ENCODE data around the gene UROC1.

Gene UROC1

GRCh38 chr3:126497956-126498355 lies 19.6 kb downstream of the UROC1 start:
- DNase-seq (ENCODE audit: extremely low spot score): no peak
- ChIA-PET POLR2A (no interaction called here), CTCF (interaction anchor here (0.6 kb wide), 1 partner anchor 375 kb away, joined by 3 read pairs; no protein-coding TSS in a partner anchor)
- TF ChIP-seq LEF1 (IDR thresholded peaks at IDR 0.05; ENCODE audit: borderline replicate concordance): no peak
- TF ChIP-seq SUZ12 (IDR thresholded peaks at IDR 0.05): no peak
- no peak for TF ChIP-seq PKNOX1 (IDR thresholded peaks at IDR 0.05)
- TF ChIP-seq TARDBP (IDR thresholded peaks at IDR 0.05): no peak
- no peak for TF ChIP-seq SP1 (IDR thresholded peaks at IDR 0.05)
- TF ChIP-seq ZNF384 (IDR thresholded peaks at IDR 0.05): no peak
- no peak for TF ChIP-seq CTBP1 (IDR thresholded peaks at IDR 0.05; ENCODE audit: borderline replicate concordance)
- TF ChIP-seq ARNT (IDR thresholded peaks at IDR 0.05): no peak
- no peak for TF ChIP-seq ELF4 (IDR thresholded peaks at IDR 0.05)
- TF ChIP-seq NFRKB (IDR thresholded peaks at IDR 0.05): no peak
- no peak for TF ChIP-seq FOXK2 (IDR thresholded peaks at IDR 0.05)
- no peak for TF ChIP-seq HDGF (IDR thresholded peaks at IDR 0.05; ENCODE audit: borderline replicate concordance)
- TF ChIP-seq FOXA1 (IDR thresholded peaks at IDR 0.05): no peak
- TF ChIP-seq BHLHE40 (IDR thresholded peaks at IDR 0.05; ENCODE audit: borderline replicate concordance): no peak
- TF ChIP-seq L3MBTL2 (conservative IDR thresholded peaks at IDR 0.05): no peak

GRCh38 chr3:126496894-126497850 lies 20.4 kb downstream of the UROC1 start:
- TF ChIP-seq BHLHE40 (IDR thresholded peaks at IDR 0.05; ENCODE audit: borderline replicate concordance) (no peak), HDGF (IDR thresholded peaks at IDR 0.05; ENCODE audit: borderline replicate concordance) (no peak), CTBP1 (IDR thresholded peaks at IDR 0.05; ENCODE audit: borderline replicate concordance) (no peak), FOXK2 (IDR thresholded peaks at IDR 0.05) (no peak), FOXA1 (IDR thresholded peaks at IDR 0.05) (no peak), L3MBTL2 (conservative IDR thresholded peaks at IDR 0.05) (no peak), NFRKB (IDR thresholded peaks at IDR 0.05) (no peak), SP1 (IDR thresholded peaks at IDR 0.05) (no peak)
- POLR2A ChIA-PET: interaction anchor here (1.1 kb wide), 1 partner anchor 21 kb away, joined by 3 read pairs; the partner anchor contains the start of gene ZXDC
- no peak for DNase-seq (ENCODE audit: extremely low spot score)
- CTCF ChIA-PET: no interaction called here

GRCh38 chr3:126495786-126496185 lies 21.8 kb downstream of the UROC1 start:
- ChIA-PET POLR2A (interaction anchor here (1.1 kb wide), 1 partner anchor 20 kb away, joined by 3 read pairs; the partner anchor contains the start of gene ZXDC), CTCF (no interaction called here)
- DNase-seq (ENCODE audit: extremely low spot score): no peak

GRCh38 chr3:126494970-126495230 lies 22.7 kb downstream of the UROC1 start:
- CTCF ChIA-PET: no interaction called here
- TF ChIP-seq FOXK2 (IDR thresholded peaks at IDR 0.05) (no peak), BHLHE40 (IDR thresholded peaks at IDR 0.05; ENCODE audit: borderline replicate concordance) (no peak), PKNOX1 (IDR thresholded peaks at IDR 0.05) (no peak), FOXA1 (IDR thresholded peaks at IDR 0.05) (no peak), SP1 (IDR thresholded peaks at IDR 0.05) (no peak), CTBP1 (IDR thresholded peaks at IDR 0.05; ENCODE audit: borderline replicate concordance) (no peak), NFRKB (IDR thresholded peaks at IDR 0.05) (no peak), FOXM1 (IDR thresholded peaks at IDR 0.05; ENCODE audit: borderline replicate concordance) (no peak), HDGF (IDR thresholded peaks at IDR 0.05; ENCODE audit: borderline replicate concordance) (no peak), ELF4 (IDR thresholded peaks at IDR 0.05) (no peak), ZNF384 (IDR thresholded peaks at IDR 0.05) (no peak), TARDBP (IDR thresholded peaks at IDR 0.05) (no peak)
- POLR2A ChIA-PET: no interaction called here
- no peak for DNase-seq (ENCODE audit: extremely low spot score)

More at GRCh38 chr3:126495786-126496185, 21.8 kb downstream of the UROC1 start:
- TF ChIP-seq PKNOX1 (IDR thresholded peaks at IDR 0.05) (no peak), NFRKB (IDR thresholded peaks at IDR 0.05) (no peak), FOXM1 (IDR thresholded peaks at IDR 0.05; ENCODE audit: borderline replicate concordance) (no peak), L3MBTL2 (conservative IDR thresholded peaks at IDR 0.05) (no peak), FOXA1 (IDR thresholded peaks at IDR 0.05) (no peak), SP1 (IDR thresholded peaks at IDR 0.05) (no peak), CTBP1 (IDR thresholded peaks at IDR 0.05; ENCODE audit: borderline replicate concordance) (no peak), FOXK2 (IDR thresholded peaks at IDR 0.05) (no peak), ELF4 (IDR thresholded peaks at IDR 0.05) (no peak), LEF1 (IDR thresholded peaks at IDR 0.05; ENCODE audit: borderline replicate concordance) (no peak), SUZ12 (IDR thresholded peaks at IDR 0.05) (no peak), ZNF384 (IDR thresholded peaks at IDR 0.05) (no peak), HDGF (IDR thresholded peaks at IDR 0.05; ENCODE audit: borderline replicate concordance) (no peak), ARNT (IDR thresholded peaks at IDR 0.05) (no peak), BHLHE40 (IDR thresholded peaks at IDR 0.05; ENCODE audit: borderline replicate concordance) (no peak), TARDBP (IDR thresholded peaks at IDR 0.05) (no peak)

GRCh38 chr3:126494204-126494969 lies 23.2 kb downstream of the UROC1 start:
- POLR2A ChIA-PET: no interaction called here
- CTCF ChIA-PET: no interaction called here
- TF ChIP-seq HDGF (IDR thresholded peaks at IDR 0.05; ENCODE audit: borderline replicate concordance): no peak
- no peak for TF ChIP-seq SUZ12 (IDR thresholded peaks at IDR 0.05)
- TF ChIP-seq LEF1 (IDR thresholded peaks at IDR 0.05; ENCODE audit: borderline replicate concordance): no peak
- no peak for TF ChIP-seq PKNOX1 (IDR thresholded peaks at IDR 0.05)
- no peak for TF ChIP-seq FOXM1 (IDR thresholded peaks at IDR 0.05; ENCODE audit: borderline replicate concordance)
- TF ChIP-seq TARDBP (IDR thresholded peaks at IDR 0.05): no peak
- TF ChIP-seq ZNF384 (IDR thresholded peaks at IDR 0.05): no peak
- TF ChIP-seq CTBP1 (IDR thresholded peaks at IDR 0.05; ENCODE audit: borderline replicate concordance): no peak
- no peak for TF ChIP-seq FOXK2 (IDR thresholded peaks at IDR 0.05)
- no peak for TF ChIP-seq BHLHE40 (IDR thresholded peaks at IDR 0.05; ENCODE audit: borderline replicate concordance)
- no peak for TF ChIP-seq L3MBTL2 (conservative IDR thresholded peaks at IDR 0.05)
- TF ChIP-seq NFRKB (IDR thresholded peaks at IDR 0.05): no peak
- no peak for TF ChIP-seq ELF4 (IDR thresholded peaks at IDR 0.05)
- TF ChIP-seq SP1 (IDR thresholded peaks at IDR 0.05): no peak
- no peak for TF ChIP-seq FOXA1 (IDR thresholded peaks at IDR 0.05)
- no peak for DNase-seq (ENCODE audit: extremely low spot score)
